Measurements from ENCODE around the gene ZSCAN5B. TPM values are rescaled to one million over a fixed set of nuclear protein-coding genes. Genes with fewer than 3 reads are reported as not detected.

Gene ZSCAN5B
- total and polyA plus RNA-seq, 2 donors (not counting 1 experiment from before 2014, with no cell fraction given) = not detected

GRCh38 chr19:56191711-56192110 is 5.9 kb downstream of the ZSCAN5B start:
- Histone ChIP-seq H3K79me2 (ENCODE audit: control insufficient read depth, insufficient read depth, low read length) (no peaks in the 10 kb centered on the region), H3K36me3 (ENCODE audit: control insufficient read depth, insufficient read depth, low read length) (no peaks in the 10 kb centered on the region), H4K20me1 (ENCODE audit: control insufficient read depth, extremely low read depth, insufficient read depth, low read length) (no peaks in the 10 kb centered on the region), H3K4me2 (ENCODE audit: extremely low read depth, insufficient read depth, low read length) (no peak overlapping the region), H3K4me3 (replicated peaks in 1 of 4; ENCODE audit: control extremely low read depth in 1 of 4, insufficient read depth in 1 of 4, low read depth in 3 of 4, low read length in 4 of 4) (no peak overlapping the region), H3K9me3 (ENCODE audit: control insufficient read depth, insufficient read depth, low read depth, low read length) (no peaks in the 10 kb centered on the region), H3K9ac (ENCODE audit: insufficient read depth, low read length) (no peak overlapping the region), H2AFZ (ENCODE audit: low read length) (no peak overlapping the region), H3K4me1 (ENCODE audit: control insufficient read depth, extremely low read depth, insufficient read depth, low read length) (no peaks in the 10 kb centered on the region), H3K27ac (ENCODE audit: insufficient read depth, low read length) (no peak overlapping the region), H3K27me3 (ENCODE audit: control insufficient read depth, insufficient read depth, low read length) (no peaks in the 10 kb centered on the region)
- DNase-seq (ENCODE audit: low read depth in 2 of 2) = no peak
- TF ChIP-seq CTCF (conservative IDR thresholded peaks at IDR 0.05 in 1 of 2, IDR thresholded peaks at IDR 0.05 in 1 of 2; ENCODE audit: low read depth in 1 of 2, low read length in 2 of 2) = no peak
- no peak for TF ChIP-seq EZH2 (IDR thresholded peaks at IDR 0.05; ENCODE audit: low read length, missing control alignments)

GRCh38 chr19:56191115-56191514 is 6.5 kb downstream of the ZSCAN5B start:
- TF ChIP-seq EZH2 (IDR thresholded peaks at IDR 0.05; ENCODE audit: low read length, missing control alignments) (no peak), CTCF (conservative IDR thresholded peaks at IDR 0.05 in 1 of 2, IDR thresholded peaks at IDR 0.05 in 1 of 2; ENCODE audit: low read depth in 1 of 2, low read length in 2 of 2) (no peak)
- no peak for DNase-seq (ENCODE audit: low read depth in 2 of 2)
- H3K4me3 ChIP-seq (replicated peaks in 1 of 4; ENCODE audit: control extremely low read depth in 1 of 4, insufficient read depth in 1 of 4, low read depth in 3 of 4, low read length in 4 of 4) = no peak overlapping the region
- no peaks in the 10 kb centered on the region for H3K27me3 ChIP-seq (ENCODE audit: control insufficient read depth, insufficient read depth, low read length)
- H3K79me2 ChIP-seq (ENCODE audit: control insufficient read depth, insufficient read depth, low read length) = no peaks in the 10 kb centered on the region
- no peaks in the 10 kb centered on the region for H3K9me3 ChIP-seq (ENCODE audit: control insufficient read depth, insufficient read depth, low read depth, low read length)
- no peak overlapping the region for H3K9ac ChIP-seq (ENCODE audit: insufficient read depth, low read length)
- no peak overlapping the region for H2AFZ ChIP-seq (ENCODE audit: low read length)
- H3K27ac ChIP-seq (ENCODE audit: insufficient read depth, low read length) = no peak overlapping the region
- no peaks in the 10 kb centered on the region for H3K36me3 ChIP-seq (ENCODE audit: control insufficient read depth, insufficient read depth, low read length)
- no peaks in the 10 kb centered on the region for H3K4me1 ChIP-seq (ENCODE audit: control insufficient read depth, extremely low read depth, insufficient read depth, low read length)
- no peak overlapping the region for H3K4me2 ChIP-seq (ENCODE audit: extremely low read depth, insufficient read depth, low read length)
- no peaks in the 10 kb centered on the region for H4K20me1 ChIP-seq (ENCODE audit: control insufficient read depth, extremely low read depth, insufficient read depth, low read length)

- no peak overlapping the region for H3K27ac ChIP-seq (ENCODE audit: insufficient read depth, low read length)
- no peaks in the 10 kb centered on the region for H4K20me1 ChIP-seq (ENCODE audit: control insufficient read depth, extremely low read depth, insufficient read depth, low read length)
- no peaks in the 10 kb centered on the region for H3K9me3 ChIP-seq (ENCODE audit: control insufficient read depth, insufficient read depth, low read depth, low read length)
- no peak overlapping the region for H3K4me3 ChIP-seq (replicated peaks in 1 of 4; ENCODE audit: control extremely low read depth in 1 of 4, insufficient read depth in 1 of 4, low read depth in 3 of 4, low read length in 4 of 4)
- no peak overlapping the region for H3K4me2 ChIP-seq (ENCODE audit: extremely low read depth, insufficient read depth, low read length)
- H3K27me3 ChIP-seq (ENCODE audit: control insufficient read depth, insufficient read depth, low read length) = no peaks in the 10 kb centered on the region
- no peaks in the 10 kb centered on the region for H3K4me1 ChIP-seq (ENCODE audit: control insufficient read depth, extremely low read depth, insufficient read depth, low read length)
- no peaks in the 10 kb centered on the region for H3K79me2 ChIP-seq (ENCODE audit: control insufficient read depth, insufficient read depth, low read length)
- no peak for DNase-seq (ENCODE audit: low read depth in 2 of 2)
- TF ChIP-seq CTCF (conservative IDR thresholded peaks at IDR 0.05 in 1 of 2, IDR thresholded peaks at IDR 0.05 in 1 of 2; ENCODE audit: low read depth in 1 of 2, low read length in 2 of 2) (no peak), EZH2 (IDR thresholded peaks at IDR 0.05; ENCODE audit: low read length, missing control alignments) (no peak)
- H3K36me3 ChIP-seq (ENCODE audit: control insufficient read depth, insufficient read depth, low read length) = no peaks in the 10 kb centered on the region
- H2AFZ ChIP-seq (ENCODE audit: low read length) = no peak overlapping the region
- no peak overlapping the region for H3K9ac ChIP-seq (ENCODE audit: insufficient read depth, low read length)
Measured at GRCh38 chr19:56189785-56190184, 7.8 kb downstream of the ZSCAN5B start.
